IMR-90 (cell line): ENCODE results near the gene PARP1. TPM values are rescaled to one million over a fixed set of nuclear protein-coding genes. Genes with fewer than 3 reads are reported as not detected.

Experiments used
- ATAC-seq: fragments of 200-7000 bp; cut with Tn5 transposase; 2 replicates; pipeline ENCODE4 v1.9.1; 2020; ENCODE audit warnings: low read depth, mild to moderate bottlenecking, moderate library complexity
- BruUV-seq: library from RNA; stranded (reverse); fragments of 400-500 nt; replicated peaks from 2 replicates; lab custom pipeline; 2021; lab: Mats Ljungman, UMichigan
- CTCF ChIA-PET: fragments of 300-600 bp; formaldehyde crosslinking; extraction: SDS; loops from one replicate; lab custom pipeline; 2021; ENCODE audit warnings: antibody characterized with exemption; lab: Yijun Ruan, JAX
- POLR2A ChIA-PET: fragments of 300-600 bp; sonication (Branson Sonifier 250); formaldehyde crosslinking; loops from one replicate; lab custom pipeline; 2022; ENCODE audit warnings: antibody characterized with exemption; ENCODE audit not compliant: unreplicated experiment; lab: Charles Lee
- DNase-seq: peaks from one replicate; pipeline ENCODE4 v3.0.0; 2013
- H2AFZ ChIP-seq: replicated peaks from 2 replicates; pipeline ENCODE3; 2013; ENCODE audit warnings: low read length, mild to moderate bottlenecking; ENCODE audit not compliant: poor library complexity
- H2AK5ac ChIP-seq: 2 replicates; pipeline ENCODE4 v1.6.1; 2013; ENCODE audit warnings: low read depth, low read length, inconsistent platforms
- H2AK9ac ChIP-seq: replicated peaks from 2 replicates; pipeline ENCODE3; 2013; ENCODE audit warnings: mild to moderate bottlenecking, low read depth, low read length, moderate library complexity; ENCODE audit not compliant: poor library complexity
- H2BK120ac ChIP-seq: 2 replicates; pipeline ENCODE4 v1.6.1; 2013; ENCODE audit warnings: low read depth, low read length, inconsistent platforms
- H2BK15ac ChIP-seq: 3 replicates; pipeline ENCODE4 v1.6.1; 2013; ENCODE audit warnings: low read depth, low read length, inconsistent platforms
- H2BK20ac ChIP-seq: 2 replicates; pipeline ENCODE4 v1.6.1; 2013; ENCODE audit warnings: low read depth, mild to moderate bottlenecking, inconsistent platforms, low read length, moderate library complexity
- H2BK5ac ChIP-seq: 2 replicates; pipeline ENCODE4 v1.6.1; 2013; ENCODE audit warnings: mild to moderate bottlenecking, low read depth, low read length, inconsistent platforms; ENCODE audit not compliant: poor library complexity, severe bottlenecking
- H3K14ac ChIP-seq: replicated peaks from 2 replicates; pipeline ENCODE4 v1.6.1; 2013; ENCODE audit warnings: low read depth, low read length, inconsistent platforms
- H3K18ac ChIP-seq: 2 replicates; pipeline ENCODE4 v1.6.1; 2013; ENCODE audit warnings: low read depth, low read length, control low read depth
- H3K23ac ChIP-seq: 2 replicates; pipeline ENCODE4 v1.6.1; 2013; ENCODE audit warnings: low read depth, low read length, inconsistent platforms
- H3K27ac ChIP-seq: 2 replicates; pipeline ENCODE4 v1.5.1; 2013; ENCODE audit warnings: mild to moderate bottlenecking, control low read depth, low read length; ENCODE audit not compliant: insufficient read depth
- H3K27me3 ChIP-seq: 2 replicates; pipeline ENCODE4 v1.6.1; 2013; ENCODE audit warnings: low read length; ENCODE audit not compliant: control insufficient read depth, insufficient read depth
- H3K36me3 ChIP-seq: 2 replicates; pipeline ENCODE4 v1.6.1; 2013; ENCODE audit warnings: low read length, mixed read lengths; ENCODE audit not compliant: control insufficient read depth, insufficient read depth
- H3K4ac ChIP-seq: 2 replicates; pipeline ENCODE4 v1.6.1; 2013; ENCODE audit warnings: low read depth, low read length, inconsistent platforms
- H3K4me1 ChIP-seq: 2 replicates; pipeline ENCODE4 v1.6.1; 2013; ENCODE audit warnings: low read length, mixed read lengths; ENCODE audit not compliant: control insufficient read depth, insufficient read depth
- H3K4me2 ChIP-seq: 2 replicates; pipeline ENCODE4 v1.6.1; 2013; ENCODE audit warnings: low read depth, mild to moderate bottlenecking, control low read depth, low read length, moderate library complexity
- H3K4me3 ChIP-seq: 2 replicates; pipeline ENCODE4 v1.5.1; 2013; ENCODE audit warnings: low read depth, mild to moderate bottlenecking, control low read depth, low read length, moderate library complexity; ENCODE audit not compliant: insufficient read depth
- H3K56ac ChIP-seq: 2 replicates; pipeline ENCODE4 v1.6.1; 2013; ENCODE audit warnings: low read length, inconsistent platforms; ENCODE audit not compliant: insufficient read depth; ENCODE audit errors: extremely low read depth
- H3K79me1 ChIP-seq, 2 experiments: 2 replicates each; pipeline ENCODE4 v1.6.1; 2013; ENCODE audit warnings: low read length in 2 of 2, inconsistent platforms in 1 of 2, low read depth in 1 of 2
- H3K9ac ChIP-seq: 2 replicates; pipeline ENCODE4 v1.6.1; 2013; ENCODE audit warnings: low read depth, low read length, control low read depth
- H3K9me1 ChIP-seq: 2 replicates; pipeline ENCODE4 v1.6.1; 2013; ENCODE audit warnings: low read length, inconsistent platforms; ENCODE audit not compliant: insufficient read depth
- H3K9me3 ChIP-seq: 2 replicates; pipeline ENCODE4 v1.6.1; 2013; ENCODE audit warnings: low read length; ENCODE audit not compliant: control insufficient read depth, insufficient read depth
- H4K20me1 ChIP-seq: 2 replicates; pipeline ENCODE4 v1.6.1; 2013; ENCODE audit warnings: low read length, inconsistent platforms; ENCODE audit not compliant: insufficient read depth
- H4K5ac ChIP-seq: 2 replicates; pipeline ENCODE4 v1.6.1; 2013; ENCODE audit warnings: mild to moderate bottlenecking, low read depth, low read length, control low read depth
- H4K8ac ChIP-seq, 2 experiments: 2 replicates each; pipeline ENCODE4 v1.6.1; 2013; ENCODE audit warnings: low read depth in 2 of 2, low read length in 2 of 2, control low read depth in 1 of 2, inconsistent platforms in 1 of 2
- H4K91ac ChIP-seq: 2 replicates; pipeline ENCODE4 v1.6.1; 2013; ENCODE audit warnings: low read depth, low read length, inconsistent platforms; ENCODE audit not compliant: insufficient read depth
- NFE2L2 ChIP-seq: fragments of 150-350 bp; IDR thresholded peaks from 2 replicates; pipeline ENCODE4 v1.6.1; 2016; ENCODE audit warnings: low read depth, mild to moderate bottlenecking, low read length
- POLR2A ChIP-seq: IDR thresholded peaks from 2 replicates; pipeline ENCODE4 v1.6.1; 2012; ENCODE audit warnings: mild to moderate bottlenecking, low read depth, low read length
- SMC3 ChIP-seq: fragments of 150-350 bp; IDR thresholded peaks from 2 replicates; pipeline ENCODE4 v1.6.1; 2016; ENCODE audit warnings: low read depth, mild to moderate bottlenecking, antibody characterized with exemption, low read length, moderate library complexity
- WGBS, 2 experiments: methylation state at CpG; one replicate each; pipeline versions ENCODE4 v1.1.5 to v1.1.7; 2013; ENCODE audit warnings: missing lambda C conversion rate in 2 of 2; ENCODE audit not compliant: insufficient read length in 1 of 2; ENCODE audit errors: extremely low coverage in 2 of 2; 5-methylcytosine and 5-hydroxymethylcytosine counted together
- dilution Hi-C: fragments of 300-500 bp; cut with HindIII; formaldehyde crosslinking; loops from one replicate; pipeline ENCODE4 v1.14.3; 2018; ENCODE audit warnings: low sequenced_read_pairs; ENCODE audit not compliant: unreplicated experiment
- in situ Hi-C: fragments of 300-500 bp; cut with MboI; formaldehyde crosslinking; loops from 3 replicates; pipeline ENCODE4 v1.14.3; 2019; ENCODE audit warnings: low sequenced_read_pairs, inconsistent platforms, mixed read lengths
- intact Hi-C: fragments of 100-400 bp; cut with micrococcal nuclease; formaldehyde crosslinking; loops from 2 replicates; pipeline ENCODE4 v1.10.0; 2022
- polyA plus RNA-seq, 3 experiments: library from polyadenylated mRNA; depleted of rRNA; stranded (reverse); fragments of >200 nt; gene quantifications; 2 replicates each; pipeline ENCODE4 v1.2.3, GENCODE V29; 2012; ENCODE audit warnings: low replicate concordance in 1 of 3
- total RNA-seq: library from RNA; depleted of rRNA; stranded (reverse); fragments of >200 nt; gene quantifications from 2 replicates; pipeline ENCODE4 v1.2.3, GENCODE V29; 2012

Gene PARP1
- total and polyA plus RNA-seq, 2 of the 4 experiments (the other 2 are of a cell fraction), result 86.5 to 105 TPM

- Histone ChIP-seq H3K27ac (no peak overlapping the region), H4K5ac (no peak overlapping the region), H2AK5ac (no peak overlapping the region), H3K79me1 (no peaks in the 10 kb centered on the region), H4K91ac (no peak overlapping the region), H3K4ac (no peak overlapping the region), H3K4me2 (no peak overlapping the region), H3K36me3 (no peaks in the 10 kb centered on the region), H2BK120ac (no peak overlapping the region), H4K20me1 (no peaks in the 10 kb centered on the region), H4K8ac (no peak overlapping the region), H3K18ac (no peak overlapping the region), H3K27me3 (peaks cover 16% of the 10 kb centered on the region), H3K23ac (no peak overlapping the region), H2BK5ac (no peak overlapping the region), H3K14ac (no peak overlapping the region), H2AK9ac (no peak overlapping the region), H3K56ac (no peak overlapping the region), H2BK15ac (no peak overlapping the region), H3K4me1 (no peaks in the 10 kb centered on the region), H2AFZ (no peak overlapping the region), H3K9me3 (no peaks in the 10 kb centered on the region), H2BK20ac (no peak overlapping the region), H3K9ac (no peak overlapping the region), H3K9me1 (no peaks in the 10 kb centered on the region), H3K4me3 (no peak overlapping the region)
- POLR2A ChIA-PET, result no interaction called here
- intact Hi-C loops, result no loop called here
- no TSS peak for BruUV-seq
- ATAC-seq (no peak), DNase-seq (peak; percentile 12)
- CTCF ChIA-PET, result no interaction called here
- TF ChIP-seq POLR2A (no peak), SMC3 (no peak), NFE2L2 (no peak)
- WGBS, 2 experiments, result 45% methylated on average over 2 of the region's 4 CpGs; no CpG with 5 or more reads in 1 of the 2 experiments
- dilution Hi-C loops, result no loop called here
- in situ Hi-C loops, result no loop called here
Observed at GRCh38 chr1:226447932-226448665, 40.2 kb upstream of the PARP1 start.
